Duodenal mucosa (tissue), 2 donors: Measurements from ENCODE around the gene KRTDAP.

ENCODE experiments used
- H3K27ac ChIP-seq: one replicate; pipeline ENCODE4 v1.7.0; 2013; ENCODE audit warnings: low read depth, low read length
- H3K27me3 ChIP-seq, 2 donors: one replicate each; pipeline ENCODE4 v1.7.0; 2013; ENCODE audit warnings: low read length in 2 of 2, control low read depth in 1 of 2; ENCODE audit not compliant: insufficient read depth in 2 of 2, control insufficient read depth in 1 of 2
- H3K36me3 ChIP-seq, 2 donors: one replicate each; pipeline ENCODE4 v1.7.0; 2013; ENCODE audit warnings: low read length in 2 of 2, control low read depth in 1 of 2; ENCODE audit not compliant: insufficient read depth in 2 of 2, control insufficient read depth in 1 of 2
- H3K4me1 ChIP-seq, 2 donors: one replicate each; pipeline ENCODE4 v1.7.0; 2013; ENCODE audit warnings: low read length in 2 of 2, control low read depth in 1 of 2; ENCODE audit not compliant: insufficient read depth in 2 of 2, control insufficient read depth in 1 of 2
- H3K4me3 ChIP-seq, 2 donors: one replicate each; pipeline ENCODE4 v1.7.0; 2013; ENCODE audit warnings: low read length in 2 of 2, low read depth in 1 of 2
- H3K9ac ChIP-seq, 2 donors: one replicate each; pipeline ENCODE4 v1.7.0; 2013; ENCODE audit warnings: low read length in 2 of 2, low read depth in 1 of 2
- H3K9me3 ChIP-seq, 2 donors: one replicate each; pipeline ENCODE4 v1.7.0; 2013; ENCODE audit warnings: low read length in 2 of 2, control low read depth in 1 of 2; ENCODE audit not compliant: control insufficient read depth in 1 of 2

KRTDAP gene

DNA sequence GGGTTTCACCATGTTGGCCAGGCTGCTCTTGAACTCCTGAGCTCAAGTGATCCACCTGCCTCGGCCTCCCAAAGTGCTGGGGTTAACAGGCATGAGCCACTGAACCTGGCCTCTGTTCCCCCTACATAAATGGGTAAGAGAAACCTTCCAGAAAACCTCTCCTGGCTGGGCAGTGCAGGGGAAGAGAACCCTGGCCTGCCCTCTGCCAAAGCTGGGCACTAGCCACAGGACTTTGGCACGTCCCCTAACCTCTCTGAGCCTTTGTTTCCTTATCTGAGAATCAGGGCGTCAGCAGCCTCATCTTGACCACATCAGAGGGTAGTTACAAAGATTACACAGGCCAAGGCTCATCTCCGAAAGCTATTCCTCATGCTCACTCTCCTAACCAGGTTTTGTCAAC, 35.6 kb upstream of the KRTDAP start:
- H3K36me3 ChIP-seq = no peaks in the 10 kb centered on the region
- H3K27me3 ChIP-seq = peaks cover 0 to 11% of the 10 kb centered on the region in 2 donors
- no peak overlapping the region for H3K4me3 ChIP-seq

GRCh38 chr19:35524181-35524837, 34.0 kb upstream of the KRTDAP start:
- Histone ChIP-seq H3K27me3 (peaks cover 0 to 11% of the 10 kb centered on the region in 2 donors), H3K4me1 (no peaks in the 10 kb centered on the region), H3K4me3 (no peak overlapping the region), H3K36me3 (no peaks in the 10 kb centered on the region), H3K9me3 (no peaks in the 10 kb centered on the region), H3K27ac (no peak overlapping the region), H3K9ac (no peak overlapping the region)

More for the DNA sequence above, 35.6 kb upstream of the KRTDAP start:
- H3K27ac ChIP-seq = no peak overlapping the region
- H3K9me3 ChIP-seq = no peaks in the 10 kb centered on the region
- no peak overlapping the region for H3K9ac ChIP-seq
- H3K4me1 ChIP-seq = no peaks in the 10 kb centered on the region

GRCh38 chr19:35522745-35523327, 32.6 kb upstream of the KRTDAP start:
- H3K4me1 ChIP-seq = no peaks in the 10 kb centered on the region
- H3K36me3 ChIP-seq = no peaks in the 10 kb centered on the region
- no peak overlapping the region for H3K27ac ChIP-seq
- no peak overlapping the region for H3K9ac ChIP-seq
- H3K4me3 ChIP-seq = no peak overlapping the region
- no peaks in the 10 kb centered on the region for H3K9me3 ChIP-seq
- peaks cover 0 to 12% of the 10 kb centered on the region in 2 donors for H3K27me3 ChIP-seq

GRCh38 chr19:35521124-35521743, 31.0 kb upstream of the KRTDAP start:
- no peaks in the 10 kb centered on the region for H3K4me1 ChIP-seq
- H3K27me3 ChIP-seq = peaks cover 0 to 8% of the 10 kb centered on the region in 2 donors
- H3K9ac ChIP-seq = no peak overlapping the region
- no peaks in the 10 kb centered on the region for H3K9me3 ChIP-seq
- no peaks in the 10 kb centered on the region for H3K36me3 ChIP-seq
- H3K27ac ChIP-seq = no peak overlapping the region
- no peak overlapping the region for H3K4me3 ChIP-seq

- Histone ChIP-seq H3K27me3 (peaks cover 0 to 8% of the 10 kb centered on the region in 2 donors), H3K9ac (no peak overlapping the region), H3K9me3 (no peaks in the 10 kb centered on the region), H3K4me1 (no peaks in the 10 kb centered on the region), H3K36me3 (no peaks in the 10 kb centered on the region), H3K27ac (no peak overlapping the region), H3K4me3 (no peak overlapping the region)
Observed at GRCh38 chr19:35519291-35519690, 29.0 kb upstream of the KRTDAP start.

DNA sequence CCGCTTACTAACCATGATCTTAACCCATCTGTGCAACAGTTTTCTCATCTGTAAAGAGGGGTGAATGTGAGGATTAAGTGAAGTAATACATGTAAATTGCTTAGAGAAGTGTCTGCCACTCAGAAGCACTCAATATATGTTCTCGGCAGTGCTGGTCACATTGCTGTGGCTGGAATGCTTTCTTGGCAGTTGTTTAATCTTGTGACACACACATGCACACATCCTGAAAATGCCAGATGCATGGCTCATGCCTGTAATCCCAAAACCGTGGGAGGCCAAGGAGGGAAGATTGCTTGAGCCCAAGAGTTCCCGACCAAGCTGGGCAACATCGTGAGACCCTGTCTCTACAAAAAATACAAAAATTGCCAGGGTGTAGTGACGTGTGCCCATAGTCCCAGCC, 28.0 kb upstream of the KRTDAP start:
- Histone ChIP-seq H3K4me3 (no peak overlapping the region), H3K27ac (no peak overlapping the region), H3K36me3 (no peaks in the 10 kb centered on the region), H3K9ac (no peak overlapping the region), H3K27me3 (peaks cover 0 to 10% of the 10 kb centered on the region in 2 donors), H3K9me3 (no peaks in the 10 kb centered on the region), H3K4me1 (no peaks in the 10 kb centered on the region)

GRCh38 chr19:35517342-35517741, 27.1 kb upstream of the KRTDAP start:
- no peaks in the 10 kb centered on the region for H3K36me3 ChIP-seq
- H3K27me3 ChIP-seq = peaks cover 0 to 10% of the 10 kb centered on the region in 2 donors
- H3K4me1 ChIP-seq = no peaks in the 10 kb centered on the region
- no peak overlapping the region for H3K9ac ChIP-seq
- no peak overlapping the region for H3K27ac ChIP-seq
- no peak overlapping the region for H3K4me3 ChIP-seq
- no peaks in the 10 kb centered on the region for H3K9me3 ChIP-seq

GRCh38 chr19:35516310-35516709, 26.0 kb upstream of the KRTDAP start:
- Histone ChIP-seq H3K36me3 (no peaks in the 10 kb centered on the region), H3K4me3 (no peak overlapping the region), H3K4me1 (no peaks in the 10 kb centered on the region)

DNA sequence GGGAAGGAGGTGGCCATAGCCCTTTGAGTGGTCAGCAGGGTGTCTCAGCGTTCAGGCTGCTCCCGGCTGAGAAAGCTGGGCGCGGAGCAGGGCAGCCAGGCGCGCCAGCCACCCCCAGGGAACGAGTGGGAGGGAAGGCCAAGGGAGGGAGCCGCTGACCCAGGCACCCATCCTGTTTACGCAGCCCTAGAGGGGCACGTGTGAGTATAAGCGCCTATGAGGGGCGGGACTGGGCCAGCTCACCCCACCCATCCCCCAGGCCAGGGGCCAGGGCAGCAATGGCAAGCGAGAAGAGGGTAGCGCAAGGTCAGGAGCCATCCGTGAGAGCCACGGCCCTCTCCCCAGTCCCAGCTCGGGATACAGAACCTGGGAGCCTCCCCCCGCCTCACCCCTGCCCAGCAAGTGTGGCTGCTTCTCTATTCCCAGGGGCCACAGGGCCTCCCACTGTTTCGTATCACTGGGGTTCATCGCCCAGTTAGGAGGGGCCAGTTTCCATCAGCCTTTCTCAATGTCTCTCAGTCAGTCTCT, 24.1 kb upstream of the KRTDAP start:
- peaks cover 14% of the 10 kb centered on the region in 2 donors for H3K4me1 ChIP-seq
- no peak overlapping the region for H3K4me3 ChIP-seq
- no peaks in the 10 kb centered on the region for H3K9me3 ChIP-seq
- H3K9ac ChIP-seq = no peak overlapping the region
- H3K27ac ChIP-seq = no peak overlapping the region
- H3K36me3 ChIP-seq = no peaks in the 10 kb centered on the region
- H3K27me3 ChIP-seq = peaks cover 16 to 17% of the 10 kb centered on the region in 2 donors

More at GRCh38 chr19:35516310-35516709, 26.0 kb upstream of the KRTDAP start:
- H3K9ac ChIP-seq = no peak overlapping the region
- no peaks in the 10 kb centered on the region for H3K9me3 ChIP-seq
- H3K27me3 ChIP-seq = peaks cover 0 to 10% of the 10 kb centered on the region in 2 donors
- no peak overlapping the region for H3K27ac ChIP-seq

DNA sequence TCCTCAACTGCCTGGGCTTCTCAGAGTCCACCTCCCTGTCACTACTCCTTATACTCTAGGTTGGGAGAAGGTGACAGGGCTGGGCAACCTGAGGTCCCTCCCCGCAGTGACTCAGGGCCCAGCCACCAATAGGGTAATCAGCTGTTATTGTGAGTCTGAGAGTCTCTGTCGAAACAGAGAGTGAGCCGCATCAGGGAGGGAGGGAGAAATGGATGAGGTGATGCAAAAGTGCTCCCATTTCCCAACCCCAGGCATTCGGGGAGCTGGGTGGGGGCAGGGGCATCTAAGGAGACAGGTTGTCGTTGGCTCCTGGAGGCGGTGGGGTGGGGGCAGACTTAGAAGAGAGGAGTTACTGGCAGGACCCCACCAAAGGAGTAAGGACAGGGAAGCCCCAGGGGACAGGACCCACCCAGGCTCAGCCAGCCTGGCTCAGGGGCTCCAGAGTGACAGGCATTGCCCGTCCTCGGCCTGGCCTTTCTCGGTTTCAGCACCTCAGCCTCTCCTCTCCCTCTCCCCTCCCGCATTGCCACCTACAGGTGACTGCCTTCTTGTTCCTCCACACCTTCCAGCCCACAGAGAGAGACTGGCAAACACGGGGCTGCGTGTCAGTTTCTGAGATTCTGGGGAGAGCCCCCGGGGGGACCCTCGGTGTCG, 23.5 kb upstream of the KRTDAP start, which contains the start of gene DMKN:
DMKN (minus strand) TSS at position 22 of the 654 bp plus-strand sequence. CDS start 174 bp downstream, outside the sequence.
- no peak within 1 kb of the TSS for H3K4me3 ChIP-seq
- H3K9me3 ChIP-seq = no peaks in the 10 kb centered on the region
- no peak within 1 kb of the TSS for H3K9ac ChIP-seq
- H3K4me1 ChIP-seq = peaks cover 16% of the 10 kb centered on the region in 2 donors
- H3K27ac ChIP-seq = no peak within 1 kb of the TSS
- H3K27me3 ChIP-seq = peaks cover 14 to 19% of the 10 kb centered on the region in 2 donors
- no peaks in the 10 kb centered on the region for H3K36me3 ChIP-seq
